GM12878 (cell line): Measurements from ENCODE around the gene PHYH. TPM values are rescaled to one million over a fixed set of nuclear protein-coding genes. Genes with fewer than 3 reads are reported as not detected.
"Not testable (repeated sequence)": the region's sequence is repeated elsewhere in the genome, so short reads cannot be mapped to it uniquely, and the experiment has no call there.

Experiments used
- ATAC-seq: fragments of 200-7000 bp; cut with Tn5 transposase; 3 replicates; pipeline ENCODE4 v1.9.1; 2020; ENCODE audit warnings: mild to moderate bottlenecking, moderate library complexity
- BruUV-seq: library from RNA; stranded (reverse); fragments of 400-500 nt; replicated peaks from 2 replicates; lab custom pipeline; 2021; lab: Mats Ljungman, UMichigan
- CTCF ChIA-PET: fragments of 300-600 bp; sonication (Branson Sonifier 250); formaldehyde crosslinking; extraction: SDS; loops from one replicate; lab custom pipeline; 2021; ENCODE audit warnings: inconsistent platforms; lab: Yijun Ruan, JAX
- POLR2A ChIA-PET: fragments of 350-600 bp; formaldehyde crosslinking; extraction: SDS; loops from one replicate; lab custom pipeline; 2021; ENCODE audit warnings: inconsistent platforms; lab: Charles Lee
- RAD21 ChIA-PET: fragments of 300-600 bp; sonication (Branson Sonifier 250); formaldehyde crosslinking; loops from one replicate; lab custom pipeline; 2023; ENCODE audit warnings: antibody characterized with exemption; ENCODE audit not compliant: unreplicated experiment; lab: Charles Lee
- SMC1A ChIA-PET: fragments of 300-600 bp; sonication (Branson Sonifier 250); formaldehyde crosslinking; loops from one replicate; lab custom pipeline; 2023; ENCODE audit not compliant: unreplicated experiment, uncharacterized antibody; lab: Charles Lee
- DNase-seq: peaks from one replicate; pipeline ENCODE4 v3.0.0-alpha.2; 2011; ENCODE audit warnings: low read depth, low spot score
- FAIRE-seq: peaks from 3 replicates; lab custom pipeline; 2011; peaks lifted over from hg19 to GRCh38; lab: Jason Lieb, UNC
- H2AFZ ChIP-seq: 2 replicates; pipeline ENCODE4 v1.6.0; 2011; ENCODE audit warnings: low read depth, low read length, control low read depth; ENCODE audit not compliant: control insufficient read depth
- H3K27ac ChIP-seq: 2 replicates; pipeline ENCODE4 v1.5.1; 2011; ENCODE audit warnings: control low read depth; ENCODE audit not compliant: control insufficient read depth, insufficient read depth
- H3K27me3 ChIP-seq, 2 experiments: replicated peaks in 1 of 2; 2 replicates each; pipeline versions ENCODE4 v1.6.0 to v1.6.1; 2011; ENCODE audit warnings: low read length in 1 of 2; ENCODE audit not compliant: control insufficient read depth in 2 of 2, insufficient read depth in 2 of 2
- H3K36me3 ChIP-seq, 2 experiments: 2 replicates each; pipeline ENCODE4 v1.5.1; 2011; ENCODE audit warnings: low read length in 1 of 2; ENCODE audit not compliant: control insufficient read depth in 2 of 2, insufficient read depth in 2 of 2
- H3K4me1 ChIP-seq: 2 replicates; pipeline ENCODE4 v1.6.1; 2011; ENCODE audit warnings: mild to moderate bottlenecking, low read length, moderate library complexity, mixed read lengths; ENCODE audit not compliant: control insufficient read depth, insufficient read depth
- H3K4me2 ChIP-seq: 2 replicates; pipeline ENCODE4 v1.6.0; 2011; ENCODE audit warnings: control low read depth; ENCODE audit not compliant: control insufficient read depth, insufficient read depth
- H3K4me3 ChIP-seq: fragments of 200-600 bp; sonication (generic); 2 replicates; pipeline ENCODE4 v1.5.1; 2016
- H3K79me2 ChIP-seq: 2 replicates; pipeline ENCODE4 v1.6.0; 2011; ENCODE audit warnings: low read length; ENCODE audit not compliant: control insufficient read depth, insufficient read depth
- H3K9ac ChIP-seq: 2 replicates; pipeline ENCODE4 v1.8.0; 2011; ENCODE audit warnings: low read length, control low read depth, mixed read lengths; ENCODE audit not compliant: control insufficient read depth, insufficient read depth
- H3K9me3 ChIP-seq: replicated peaks from 3 replicates; pipeline ENCODE4 v1.5.1; 2011; ENCODE audit warnings: mild to moderate bottlenecking, low read length; ENCODE audit not compliant: control insufficient read depth, insufficient read depth
- H4K20me1 ChIP-seq: 2 replicates; pipeline ENCODE4 v1.6.0; 2011; ENCODE audit not compliant: control insufficient read depth, insufficient read depth
- BCL11A ChIP-seq: IDR thresholded peaks from 2 replicates; pipeline ENCODE4 v1.6.1; 2011; ENCODE audit warnings: low read depth, low read length
- MAX ChIP-seq: IDR thresholded peaks from 2 replicates; pipeline ENCODE4 v1.6.1; 2012; ENCODE audit warnings: low read depth, low read length, improper control_type of control experiment
- WGBS: methylation state at CpG from one replicate; pipeline ENCODE4 v1.1.6; 2016; ENCODE audit warnings: low lambda C conversion rate; ENCODE audit not compliant: insufficient replicate concordance, insufficient coverage; ENCODE audit errors: missing lambda C conversion rate; 5-methylcytosine and 5-hydroxymethylcytosine counted together
- in situ Hi-C: fragments of 300-500 bp; cut with MboI; formaldehyde crosslinking; loops from 9 replicates; pipeline ENCODE4 v1.14.3; 2018; ENCODE audit warnings: mixed read lengths
- intact Hi-C: fragments of 100-400 bp; cut with micrococcal nuclease; formaldehyde crosslinking; loops from one replicate; pipeline ENCODE4 v1.14.2; 2022; ENCODE audit not compliant: unreplicated experiment
- polyA plus RNA-seq, 11 experiments: library from polyadenylated mRNA; depleted of rRNA in 4 of 11; unstranded in 6 of 11; stranded (reverse) in 5 of 11; fragments of >200 nt; fragmentation: Nextera tagmentation in 4 of 11; fragmentation: Illumina TruSeq in 1 of 11; extraction: Ambion mirVana in 4 of 11; extraction: Trizol in 1 of 11; gene quantifications; 1 replicate in 1 of 11; 2 replicates in 10 of 11; pipeline versions ENCODE4 v1.2.1 to v1.2.3, GENCODE V29; 2011 to 2016; ENCODE audit warnings: inconsistent platforms in 2 of 11, missing spikeins in 2 of 11, low read depth in 1 of 11
- total RNA-seq, 4 experiments: library from RNA; depleted of rRNA in 3 of 4; stranded (reverse); fragments of >200 nt in 3 of 4; fragmentation: Illumina TruSeq in 1 of 4; extraction: Trizol in 1 of 4; gene quantifications; 2 replicates each; pipeline versions ENCODE4 v1.2.1 to v1.2.3, GENCODE V29; 2013 to 2021

PHYH gene
- total and polyA plus RNA-seq, 10 of the 15 experiments (the other 5 are each of a cell fraction or from before 2014, with no cell fraction given) = 3.2 to 10.3 (median 5.0) TPM

- no peaks in the 10 kb centered on the region for H3K79me2 ChIP-seq
- TF ChIP-seq BCL11A (no peak), MAX (no peak)
- TF ChIP-seq, all 136 proteins: peak for 0
- intact Hi-C loops (no loop called here), in situ Hi-C loops (no loop called here)
- no peak for ATAC-seq
- H3K27me3 ChIP-seq = no peaks in the 10 kb centered on the region
- H3K4me1 ChIP-seq = no peaks in the 10 kb centered on the region
- CTCF ChIA-PET = interaction anchor here (0.7 kb wide), 1 partner anchor 35 kb away, joined by 5 read pairs; no protein-coding TSS in a partner anchor
- SMC1A ChIA-PET = no interaction called here
- POLR2A ChIA-PET = no interaction called here
- WGBS = 50% methylated on average over 9 of the region's 9 CpGs
- no peaks in the 10 kb centered on the region for H3K9me3 ChIP-seq
- no peak overlapping the region for H3K27ac ChIP-seq
- H3K4me2 ChIP-seq = no peak overlapping the region
- RAD21 ChIA-PET = no interaction called here
- no peak for DNase-seq
- H3K4me3 ChIP-seq = no peak overlapping the region
- no peak overlapping the region for H2AFZ ChIP-seq
- H3K36me3 ChIP-seq = no peaks in the 10 kb centered on the region
- H3K9ac ChIP-seq = no peak overlapping the region
- H4K20me1 ChIP-seq = no peaks in the 10 kb centered on the region
- FAIRE-seq = no peak
- no TSS peak for BruUV-seq
Observed at GRCh38 chr10:13247246-13247645, 52.6 kb downstream of the PHYH start.

DNA sequence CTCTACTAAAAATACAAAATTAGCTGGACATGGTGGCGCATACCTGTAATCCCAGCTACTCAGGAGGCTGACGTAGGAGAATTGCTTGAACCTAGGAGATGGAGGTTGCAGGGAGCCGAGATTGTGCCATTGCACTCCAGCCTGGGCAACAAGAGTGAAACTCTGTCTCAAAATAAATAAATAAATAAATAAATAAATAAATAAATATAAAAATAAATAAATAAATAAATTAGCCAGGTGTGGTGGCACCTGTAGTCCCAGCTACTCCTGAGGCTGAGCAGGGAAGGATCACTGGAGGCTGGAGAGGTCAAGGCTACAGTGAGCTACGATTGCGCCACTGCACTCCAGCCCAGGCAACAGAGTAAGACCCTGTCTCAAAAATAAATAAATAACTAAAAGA lies 57.6 kb downstream of the PHYH start:
- H3K9ac ChIP-seq, RAD21 ChIA-PET, BruUV-seq, CTCF ChIA-PET, H3K4me1 ChIP-seq, FAIRE-seq, SMC1A ChIA-PET, H3K9me3 ChIP-seq, ATAC-seq, DNase-seq, POLR2A ChIA-PET, H3K4me2 ChIP-seq, H3K4me3 ChIP-seq, H4K20me1 ChIP-seq, H2AFZ ChIP-seq, H3K79me2 ChIP-seq, H3K27ac ChIP-seq, H3K27me3 ChIP-seq, in situ Hi-C loops, H3K36me3 ChIP-seq, intact Hi-C loops: not testable (repeated sequence)
- 61% methylated on average over 5 of the region's 5 CpGs for WGBS
